ENCODE data around the gene BTBD18. TPM values are rescaled to one million over a fixed set of nuclear protein-coding genes. Genes with fewer than 3 reads are reported as not detected.
"Not testable (repeated sequence)": the region's sequence is repeated elsewhere in the genome, so short reads cannot be mapped to it uniquely, and the experiment has no call there.

The BTBD18 gene
- total RNA-seq, 1 donor from 2014 or later = not detected

GRCh38 chr11:57735619-57736298 lies 15.9 kb downstream of the BTBD18 start:
- no peak for DNase-seq (ENCODE audit: extremely low read depth, low read depth, low spot score)

GRCh38 chr11:57732661-57733060 lies 19.0 kb downstream of the BTBD18 start:
- DNase-seq (ENCODE audit: extremely low read depth, low read depth, low spot score) = no peak

GRCh38 chr11:57729479-57729878 lies 22.1 kb downstream of the BTBD18 start:
- DNase-seq (ENCODE audit: extremely low read depth, low read depth, low spot score) = no peak

- no peak for DNase-seq (ENCODE audit: extremely low read depth, low read depth, low spot score)
Measured at GRCh38 chr11:57728829-57729228, 22.8 kb downstream of the BTBD18 start.

- no peak for DNase-seq (ENCODE audit: extremely low read depth, low read depth, low spot score)
Measured at GRCh38 chr11:57727185-57727584, 24.4 kb downstream of the BTBD18 start.

- not testable (repeated sequence) for DNase-seq (ENCODE audit: extremely low read depth, low read depth, low spot score)
Measured at GRCh38 chr11:57716726-57717125, 34.9 kb downstream of the BTBD18 start.

GRCh38 chr11:57713835-57714234 lies 37.8 kb downstream of the BTBD18 start:
- DNase-seq (ENCODE audit: extremely low read depth, low read depth, low spot score) = no peak

GRCh38 chr11:57712256-57713150 lies 39.1 kb downstream of the BTBD18 start, which contains the start of gene TMX2:
TMX2 (plus strand) TSS chr11:57712593; CDS start chr11:57712619, 26 bp downstream.
- DNase-seq (ENCODE audit: extremely low read depth, low read depth, low spot score) = peak; percentile 99

GRCh38 chr11:57711414-57712255 lies 40.0 kb downstream of the BTBD18 start, which contains the start of gene MED19:
MED19 (minus strand) TSS chr11:57712215; CDS start chr11:57712179, 36 bp downstream.
- DNase-seq (ENCODE audit: extremely low read depth, low read depth, low spot score) = peak; percentile 20

- no peak for DNase-seq (ENCODE audit: extremely low read depth, low read depth, low spot score)
Measured at GRCh38 chr11:57709802-57710367, 41.7 kb downstream of the BTBD18 start.

GRCh38 chr11:57705432-57705831 lies 46.2 kb downstream of the BTBD18 start:
- not testable (repeated sequence) for DNase-seq (ENCODE audit: extremely low read depth, low read depth, low spot score)

- no peak for DNase-seq (ENCODE audit: extremely low read depth, low read depth, low spot score)
Measured at GRCh38 chr11:57704932-57705331, 46.7 kb downstream of the BTBD18 start.

- DNase-seq (ENCODE audit: extremely low read depth, low read depth, low spot score) = no peak
Measured at GRCh38 chr11:57703341-57703740, 48.3 kb downstream of the BTBD18 start.

GRCh38 chr11:57700425-57700824 lies 51.2 kb downstream of the BTBD18 start:
- no peak for DNase-seq (ENCODE audit: extremely low read depth, low read depth, low spot score)

- DNase-seq (ENCODE audit: extremely low read depth, low read depth, low spot score) = no peak
Measured at GRCh38 chr11:57699813-57700212, 51.8 kb downstream of the BTBD18 start.

GRCh38 chr11:57698843-57699365 lies 52.7 kb downstream of the BTBD18 start:
- no peak for DNase-seq (ENCODE audit: extremely low read depth, low read depth, low spot score)
